ENCODE data around the gene CAPN5.

DNA sequence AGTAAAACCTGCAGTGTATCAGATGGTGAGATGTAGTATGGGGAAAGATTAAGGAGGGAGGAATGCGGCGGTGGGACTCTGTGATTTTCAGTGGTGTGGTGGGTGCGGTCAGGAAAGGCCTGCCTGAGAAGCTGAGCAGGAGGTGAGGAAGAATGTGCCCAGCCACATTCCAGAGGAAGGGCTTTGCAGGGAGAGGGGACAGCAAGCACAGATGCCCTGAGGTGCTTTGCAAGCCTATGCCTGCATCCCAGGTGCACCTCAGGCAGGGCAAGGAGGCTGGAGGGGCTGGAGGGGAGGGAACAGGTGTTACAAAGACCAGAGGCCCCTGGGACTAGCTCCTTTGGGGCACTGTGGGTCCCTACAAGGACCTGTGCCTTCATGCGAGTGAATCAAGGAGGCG, 103.3 kb downstream of the CAPN5 start:
- TF ChIP-seq EZH2 (IDR thresholded peaks at IDR 0.05; ENCODE audit: insufficient read depth, poor library complexity, severe bottlenecking) (no peak), EZH2phosphoT487 (IDR thresholded peaks at IDR 0.05; ENCODE audit: insufficient read depth, low read depth) (no peak)
